Measurements from ENCODE around the gene MMP28.

MMP28 gene

GRCh38 chr17:35740997-35741931 is 54.2 kb downstream of the MMP28 start:
- no peak for DNase-seq

GRCh38 chr17:35740216-35740615 is 55.2 kb downstream of the MMP28 start:
- no peak for DNase-seq

- no peak for DNase-seq
Observed at GRCh38 chr17:35738519-35739133, 56.8 kb downstream of the MMP28 start.

- DNase-seq: no peak
Observed at GRCh38 chr17:35736236-35736635, 59.2 kb downstream of the MMP28 start.

DNA sequence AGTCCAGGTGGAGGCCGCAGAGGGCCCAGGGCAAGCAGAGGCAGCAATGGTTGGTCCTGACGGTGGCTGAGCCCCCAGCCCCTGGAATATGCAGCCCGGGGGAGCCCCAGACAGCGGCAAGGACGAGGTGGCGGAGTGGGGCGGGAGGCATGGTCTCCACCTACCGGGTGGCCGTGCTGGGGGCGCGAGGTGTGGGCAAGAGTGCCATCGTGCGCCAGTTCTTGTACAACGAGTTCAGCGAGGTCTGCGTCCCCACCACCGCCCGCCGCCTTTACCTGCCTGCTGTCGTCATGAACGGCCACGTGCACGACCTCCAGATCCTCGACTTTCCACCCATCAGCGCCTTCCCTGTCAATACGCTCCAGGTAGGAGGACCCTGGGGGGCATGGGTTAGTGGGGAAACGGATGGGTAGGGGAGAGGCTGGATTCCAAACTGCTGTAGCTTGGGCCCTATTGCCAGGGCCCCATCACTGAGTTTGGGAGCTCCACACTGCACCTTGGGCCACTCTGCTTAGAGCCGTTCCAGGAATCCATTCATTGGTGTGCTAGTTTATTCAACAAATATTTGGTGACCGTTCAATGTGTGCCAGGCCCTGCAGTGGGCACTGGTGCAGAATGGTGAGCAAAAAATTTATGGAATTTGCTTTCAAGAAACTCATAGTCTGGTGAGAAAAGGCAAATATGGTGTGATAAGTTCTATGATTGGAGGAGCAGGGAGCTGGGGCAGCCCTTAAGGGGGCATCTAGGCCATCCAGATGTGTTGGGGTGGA is 60.2 kb downstream of the MMP28 start:
- no peak for DNase-seq

DNA sequence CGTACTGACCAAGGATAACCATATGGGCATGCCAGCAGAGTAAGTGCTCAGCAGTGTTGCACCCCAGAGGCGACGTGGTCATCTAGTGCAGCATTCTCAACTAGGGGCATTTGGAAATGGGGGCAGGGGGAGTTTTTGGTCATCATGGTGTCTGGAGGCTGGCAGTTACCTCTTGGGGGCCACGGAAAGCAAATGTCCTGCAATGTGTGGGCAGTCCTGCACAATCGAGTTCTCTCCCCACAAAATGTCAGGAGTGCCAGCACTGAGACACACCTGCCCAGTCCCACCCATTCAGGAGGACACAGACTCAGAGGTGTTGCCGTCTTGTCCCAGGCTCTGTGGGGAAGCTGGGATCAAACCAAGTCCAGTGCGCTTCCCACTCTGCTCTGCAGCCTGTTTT is 61.0 kb downstream of the MMP28 start:
- no peak for DNase-seq

- no peak for DNase-seq
Observed at GRCh38 chr17:35733366-35733765, 62.1 kb downstream of the MMP28 start.

DNA sequence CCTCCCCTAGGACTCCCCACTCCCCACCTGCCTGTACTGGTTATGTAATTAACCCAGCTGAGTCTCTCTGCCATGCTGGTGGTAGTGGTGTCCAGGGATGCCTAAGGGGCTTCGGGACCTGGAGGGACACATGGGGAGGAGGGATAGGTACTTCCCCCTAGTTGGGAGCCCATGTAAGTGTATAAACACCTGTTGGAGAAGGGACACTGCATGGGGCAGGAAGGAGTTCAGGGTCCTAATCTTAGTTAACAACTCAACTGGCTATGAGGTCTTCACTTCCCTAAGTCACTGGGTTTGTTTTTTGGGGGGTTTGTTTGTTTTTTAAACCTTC is 62.7 kb downstream of the MMP28 start:
- DNase-seq: no peak

DNA sequence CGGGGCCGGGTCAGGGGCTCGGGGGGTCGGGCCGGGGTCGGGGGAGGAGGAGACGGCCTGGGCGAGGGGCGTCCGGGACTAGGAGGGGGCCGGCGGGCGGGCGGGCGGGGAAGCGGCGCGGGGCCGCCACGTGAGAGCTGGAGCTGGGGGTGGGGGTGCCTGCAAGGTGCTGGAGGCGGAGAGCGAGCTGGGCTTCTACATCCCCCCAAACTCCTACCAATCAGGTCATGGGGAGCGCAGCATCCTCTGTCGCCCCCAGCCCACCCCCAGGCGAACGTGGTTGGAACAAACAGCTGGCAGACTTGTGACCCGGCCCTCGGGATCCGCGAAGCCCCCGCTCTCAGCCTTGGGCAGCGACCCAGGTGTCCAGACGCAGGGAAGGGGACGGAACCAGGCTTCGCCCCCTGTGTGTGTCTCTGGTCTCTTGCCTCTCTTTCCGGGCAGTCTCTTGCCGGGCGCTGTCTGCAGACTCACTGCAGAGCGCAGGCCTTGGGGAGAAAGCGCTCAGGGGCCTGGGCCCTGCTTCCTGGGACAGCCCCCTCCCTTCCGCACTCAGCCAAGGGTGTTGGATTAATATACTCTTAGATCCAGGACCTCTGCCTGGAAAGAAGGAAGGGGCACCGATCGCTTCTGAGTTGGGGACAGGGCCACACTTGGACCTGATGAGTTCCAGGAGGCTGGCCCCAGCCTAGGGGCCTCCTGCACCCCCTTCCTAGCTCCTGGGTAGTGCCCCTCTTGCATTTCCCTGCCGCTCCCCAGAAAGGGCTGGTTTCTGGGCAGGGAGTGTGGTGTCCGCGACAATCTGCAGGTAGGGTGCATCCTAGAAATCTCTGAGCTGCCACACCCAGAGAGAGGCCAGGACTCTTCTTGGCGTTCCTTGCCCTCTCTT is 63.3 kb downstream of the MMP28 start:
- no peak for DNase-seq

DNA sequence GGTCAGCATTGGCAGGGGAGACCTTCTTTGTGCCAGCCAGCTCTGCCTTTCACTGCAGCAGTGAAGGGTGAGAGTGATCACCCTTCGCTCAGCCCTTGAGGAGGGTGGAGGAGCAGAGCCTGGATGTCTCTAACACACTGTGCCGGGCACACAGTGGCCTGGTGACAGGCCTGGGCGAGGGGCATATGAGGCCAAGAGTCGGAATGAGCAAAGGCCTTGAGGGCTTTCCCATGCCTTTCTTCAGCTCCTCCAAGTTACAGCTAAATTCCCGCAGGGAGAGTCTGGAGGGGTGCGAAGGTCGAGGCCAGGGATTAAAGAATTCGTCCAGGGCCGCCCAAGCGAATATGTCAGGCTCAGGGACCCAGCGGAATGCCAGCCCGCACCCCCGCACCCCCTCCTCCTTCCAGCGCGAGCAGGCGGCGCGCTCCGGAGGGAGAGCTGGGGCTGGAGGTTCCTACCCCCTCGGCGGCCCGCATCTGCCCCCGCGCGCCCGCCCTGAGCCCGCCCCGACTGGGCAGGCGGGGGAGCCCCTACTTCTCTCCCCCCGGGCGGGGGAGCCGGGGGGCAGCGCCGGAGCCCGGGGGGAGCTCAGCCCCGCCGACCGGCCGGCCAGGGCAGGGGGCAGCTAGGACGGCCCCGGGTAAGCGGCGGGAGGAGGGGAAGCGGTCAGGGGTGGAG is 64.1 kb downstream of the MMP28 start, which contains the start of gene RASL10B:
Gene RASL10B (plus strand): TSS at position 401 of the 678 bp plus-strand sequence. CDS start 3,546 bp downstream, outside the sequence.
- DNase-seq: no peak

- no peak for DNase-seq
Observed at GRCh38 chr17:35730400-35731005, 64.9 kb downstream of the MMP28 start.

- no peak for DNase-seq
Observed at GRCh38 chr17:35729405-35729833, 66.0 kb downstream of the MMP28 start.

DNA sequence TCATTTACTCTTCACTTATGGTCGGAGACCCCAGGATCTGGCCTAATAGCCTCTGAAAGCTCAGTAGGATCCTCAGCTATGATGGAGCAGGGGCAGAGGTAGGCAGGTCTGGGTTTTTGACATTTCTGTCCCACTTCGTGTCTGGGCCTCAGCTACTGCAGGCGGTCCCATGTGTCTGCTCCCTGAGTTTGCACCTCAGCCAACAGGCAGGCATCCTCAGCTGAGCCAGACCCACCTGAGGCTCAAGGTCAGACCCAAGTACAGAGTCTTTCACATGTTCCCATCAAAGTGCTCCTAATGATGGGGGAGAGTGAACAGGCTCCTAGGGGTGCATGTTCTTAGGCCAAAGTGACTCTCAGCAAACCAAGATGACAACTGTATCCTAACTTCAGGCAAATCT is 66.9 kb downstream of the MMP28 start:
- DNase-seq: no peak

- DNase-seq: peak; percentile 53
Observed at GRCh38 chr17:35727635-35728034, 67.8 kb downstream of the MMP28 start.

DNA sequence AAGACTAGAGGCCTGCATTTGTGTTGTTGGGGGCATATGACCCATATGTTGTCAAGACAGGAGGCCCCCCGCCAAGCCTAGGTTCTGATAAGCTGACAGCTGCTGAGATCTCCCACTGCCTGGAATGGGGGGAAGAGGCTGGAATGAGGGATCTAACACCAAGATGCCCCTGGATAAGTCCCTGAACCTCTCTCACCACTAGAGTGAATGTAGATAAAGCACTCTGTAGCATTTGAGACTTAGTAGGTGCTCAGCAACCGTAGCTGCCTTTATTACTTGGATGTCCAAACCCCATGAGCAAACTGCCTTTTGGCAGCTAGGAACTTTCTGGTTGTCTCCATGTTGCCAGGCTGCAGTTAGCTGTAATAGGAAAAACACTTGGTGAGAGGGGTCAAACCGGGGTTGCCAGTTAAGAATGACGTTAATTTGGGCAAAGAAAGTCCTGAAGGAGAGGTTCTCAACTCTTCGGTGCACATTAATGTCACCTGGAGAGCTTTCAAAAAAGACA is 68.4 kb downstream of the MMP28 start:
- peak; percentile 86 for DNase-seq

DNA sequence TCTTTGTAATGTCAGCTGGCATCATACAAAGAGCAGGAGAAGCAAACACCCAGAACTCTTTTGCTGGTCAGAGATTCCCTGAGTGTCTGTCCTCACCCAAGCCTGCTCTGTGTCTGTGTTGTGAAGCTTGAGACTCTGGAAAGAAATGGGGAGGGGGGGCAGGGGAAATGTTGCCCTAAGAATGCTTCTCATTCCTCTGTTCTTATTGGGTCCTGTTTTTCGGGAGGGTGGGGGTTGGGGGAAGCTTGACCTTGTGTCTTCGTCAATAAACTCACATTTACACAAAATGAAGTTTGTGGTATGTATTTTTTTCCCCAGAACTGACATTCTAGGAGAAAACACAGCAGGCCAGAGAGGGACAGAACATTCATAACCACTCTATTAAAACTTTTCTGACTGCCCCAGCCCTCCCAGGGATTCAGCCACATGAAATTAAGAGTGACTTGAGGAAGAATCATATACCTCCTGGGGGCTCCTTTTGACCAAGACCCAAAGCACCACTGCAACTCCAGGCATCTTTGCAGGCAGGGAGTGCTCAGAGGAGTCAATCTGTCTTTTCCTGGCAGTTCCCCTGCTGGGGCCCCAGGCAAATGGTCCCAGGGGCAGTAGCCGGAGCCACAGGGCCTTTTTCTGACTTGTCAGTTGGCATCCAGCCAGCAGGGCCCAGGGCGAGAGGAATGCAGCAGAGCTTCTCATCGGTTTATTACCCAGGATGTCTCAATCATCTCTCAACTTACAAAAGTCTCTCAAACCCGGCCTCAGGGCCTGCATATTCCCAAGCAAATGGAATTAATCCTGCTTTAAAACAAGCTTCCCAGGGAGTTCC is 69.1 kb downstream of the MMP28 start:
- no peak for DNase-seq

- no peak for DNase-seq
Observed at GRCh38 chr17:35725802-35726126, 69.7 kb downstream of the MMP28 start.

- no peak for DNase-seq
Observed at GRCh38 chr17:35725058-35725457, 70.4 kb downstream of the MMP28 start.

- no peak for DNase-seq
Observed at GRCh38 chr17:35723735-35724134, 71.7 kb downstream of the MMP28 start.

DNA sequence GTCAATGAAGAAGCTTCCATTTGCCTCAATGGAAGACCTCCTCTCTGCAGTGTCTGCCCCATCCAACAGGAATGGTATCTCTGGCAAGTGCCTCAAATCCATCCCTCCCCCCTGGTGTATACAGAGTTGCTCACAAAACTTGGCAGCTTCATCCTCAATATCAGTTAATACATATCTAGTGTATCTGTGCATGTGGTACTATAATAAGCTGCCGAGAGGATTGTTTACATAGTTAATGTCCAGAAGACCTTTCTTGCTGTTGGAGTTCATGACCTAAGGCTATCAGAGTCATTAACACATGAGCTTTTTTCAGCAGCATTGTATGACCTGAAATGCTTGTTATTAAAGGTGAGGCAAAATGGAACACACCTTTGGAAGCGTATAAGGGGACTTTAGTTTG is 78.0 kb downstream of the MMP28 start:
- DNase-seq: no peak
